Naive thymus-derived CD8-positive, alpha-beta T cell (primary cell): ENCODE results near the gene MAPRE3. TPM values are rescaled to one million over a fixed set of nuclear protein-coding genes. Genes with fewer than 3 reads are reported as not detected.
A peak's percentile ranks its signal among the peaks of the same experiment; 100 is the strongest.

ENCODE experiments used
- ATAC-seq, 2 donors: fragments of 150-1000 bp; cut with Tn5 transposase in 1 of 2; sonication (Bioruptor Pico), chemical (Tn5 transposase) in 1 of 2; 1 replicate in 1 of 2; 2 replicates in 1 of 2; pipeline ENCODE4 v1.10.0; 2021; ENCODE audit warnings: mild to moderate bottlenecking in 2 of 2, moderate library complexity in 2 of 2
- POLR2A ChIA-PET: fragments of 350-600 bp; sonication (Branson Sonifier 250); formaldehyde crosslinking; loops from one replicate; lab custom pipeline; 2021; ENCODE audit warnings: antibody characterized with exemption; lab: Charles Lee
- DNase-seq, 10 donors: peaks; one replicate each; pipeline versions ENCODE4 v3.0.0 to v3.0.0-alpha.2; 2020 to 2022
- H3K27ac Mint-ChIP-seq, 10 donors: one replicate each; pipeline ENCODE4 v1.8.0; 2020 to 2022; ENCODE audit warnings: mild to moderate bottlenecking in 10 of 10, mixed read lengths in 10 of 10, moderate library complexity in 4 of 10, inconsistent platforms in 1 of 10
- H3K27me3 Mint-ChIP-seq, 5 donors: one replicate each; pipeline ENCODE4 v1.8.0; 2021 to 2022; ENCODE audit warnings: mixed read lengths in 5 of 5
- H3K36me3 Mint-ChIP-seq, 3 donors: one replicate each; pipeline ENCODE4 v1.8.0; 2020 to 2022; ENCODE audit warnings: mixed read lengths in 3 of 3, mild to moderate bottlenecking in 2 of 3, inconsistent platforms in 1 of 3
- H3K4me1 Mint-ChIP-seq, 4 donors: one replicate each; pipeline ENCODE4 v1.8.0; 2021 to 2022; ENCODE audit warnings: mixed read lengths in 4 of 4
- H3K4me3 Mint-ChIP-seq, 10 donors: one replicate each; pipeline ENCODE4 v1.8.0; 2020 to 2022; ENCODE audit warnings: mild to moderate bottlenecking in 10 of 10, mixed read lengths in 10 of 10, moderate library complexity in 6 of 10, inconsistent platforms in 1 of 10
- H3K9me3 Mint-ChIP-seq, 9 donors: one replicate each; pipeline ENCODE4 v1.8.0; 2020 to 2022; ENCODE audit warnings: mixed read lengths in 9 of 9, mild to moderate bottlenecking in 3 of 9, inconsistent platforms in 1 of 9, moderate library complexity in 1 of 9
- polyA plus RNA-seq, 3 donors: library from polyadenylated mRNA; unstranded; fragments of 300-500 nt; fragmentation: Illumina TruSeq; gene quantifications; one replicate each; pipeline ENCODE4 v1.2.3, GENCODE V29; 2021
- total RNA-seq, 8 experiments: library from RNA in 2 of 8; stranded (reverse) in 2 of 8; gene quantifications; one replicate each; pipeline ENCODE4 v1.2.3 and lab custom pipeline; 2021 to 2026

MAPRE3 gene
- total and polyA plus RNA-seq, 5 experiments from 2014 or later, result 1.4 to 5.3 (median 1.6) TPM

- Mint-ChIP-seq H3K27ac (no peak overlapping the region), H3K9me3 (no peaks in the 10 kb centered on the region)
- POLR2A ChIA-PET, result no interaction called here
Observed at GRCh38 chr2:26957041-26957440, 13.4 kb upstream of the MAPRE3 start.

GRCh38 chr2:26957534-26957933, 12.9 kb upstream of the MAPRE3 start:
- no peaks in the 10 kb centered on the region for H3K36me3 Mint-ChIP-seq
- ATAC-seq (no peak), DNase-seq (no peak)
- peaks cover 9 to 49% (median 20%) of the 10 kb centered on the region in 5 donors for H3K27me3 Mint-ChIP-seq
- H3K4me1 Mint-ChIP-seq, result peaks cover 0 to 3% (median under 1%) of the 10 kb centered on the region in 4 donors
- no peak overlapping the region for H3K4me3 Mint-ChIP-seq
- POLR2A ChIA-PET, result no interaction called here
- no peaks in the 10 kb centered on the region for H3K9me3 Mint-ChIP-seq
- no peak overlapping the region for H3K27ac Mint-ChIP-seq

More at GRCh38 chr2:26957041-26957440, 13.4 kb upstream of the MAPRE3 start:
- DNase-seq, result no peak
- no peak for ATAC-seq
- Mint-ChIP-seq H3K36me3 (no peaks in the 10 kb centered on the region), H3K4me3 (no peak overlapping the region), H3K27me3 (peaks cover 9 to 48% (median 23%) of the 10 kb centered on the region in 5 donors), H3K4me1 (peaks cover 0 to 3% (median under 1%) of the 10 kb centered on the region in 4 donors)

GRCh38 chr2:26959331-26959730, 11.1 kb upstream of the MAPRE3 start:
- peaks cover 9 to 48% (median 21%) of the 10 kb centered on the region in 5 donors for H3K27me3 Mint-ChIP-seq

GRCh38 chr2:26964446-26965130, 5.8 kb upstream of the MAPRE3 start:
- H3K4me3 Mint-ChIP-seq, result no peak overlapping the region
- no peak for ATAC-seq
- peaks cover 0 to 2% (median 0%) of the 10 kb centered on the region in 3 donors for H3K36me3 Mint-ChIP-seq
- POLR2A ChIA-PET, result no interaction called here
- no peak overlapping the region for H3K27ac Mint-ChIP-seq
- DNase-seq, result no peak
- H3K27me3 Mint-ChIP-seq, result peaks cover 17 to 45% (median 20%) of the 10 kb centered on the region in 5 donors
- no peaks in the 10 kb centered on the region for H3K9me3 Mint-ChIP-seq
- peaks cover 6 to 11% (median 8%) of the 10 kb centered on the region in 4 donors for H3K4me1 Mint-ChIP-seq

More at GRCh38 chr2:26959331-26959730, 11.1 kb upstream of the MAPRE3 start:
- no peak for DNase-seq
- POLR2A ChIA-PET, result no interaction called here
- Mint-ChIP-seq H3K4me1 (peaks cover 0 to 3% (median under 1%) of the 10 kb centered on the region in 4 donors), H3K9me3 (no peaks in the 10 kb centered on the region), H3K4me3 (no peak overlapping the region), H3K27ac (peak overlapping the region in 1 of 10 donors; percentile 40), H3K36me3 (no peaks in the 10 kb centered on the region)
- no peak for ATAC-seq

- ATAC-seq, result no peak
- POLR2A ChIA-PET, result no interaction called here
- H3K27ac Mint-ChIP-seq, result peak overlapping the region in 3 of 10 donors; percentile 26 to 88 (median 77)
Observed at GRCh38 chr2:26968001-26968400, 2.4 kb upstream of the MAPRE3 start.

GRCh38 chr2:26969077-26969844, 1.2 kb upstream of the MAPRE3 start:
- Mint-ChIP-seq H3K27me3 (peaks cover 10 to 23% (median 15%) of the 10 kb centered on the region in 5 donors), H3K4me1 (peaks cover 17 to 25% (median 20%) of the 10 kb centered on the region in 4 donors), H3K9me3 (no peaks in the 10 kb centered on the region), H3K36me3 (peaks cover 0 to 2% (median 0%) of the 10 kb centered on the region in 3 donors), H3K4me3 (peak overlapping the region; percentile 71 to 91 (median 78)), H3K27ac (peak overlapping the region; percentile 3 to 95 (median 90))
- ATAC-seq (no peak), DNase-seq (no peak)
- POLR2A ChIA-PET, result no interaction called here

More at GRCh38 chr2:26968001-26968400, 2.4 kb upstream of the MAPRE3 start:
- DNase-seq, result no peak
- peaks cover 17 to 25% (median 20%) of the 10 kb centered on the region in 4 donors for H3K4me1 Mint-ChIP-seq
- no peak overlapping the region for H3K4me3 Mint-ChIP-seq
- peaks cover 10 to 29% (median 15%) of the 10 kb centered on the region in 5 donors for H3K27me3 Mint-ChIP-seq
- peaks cover 0 to 2% (median 0%) of the 10 kb centered on the region in 3 donors for H3K36me3 Mint-ChIP-seq
- no peaks in the 10 kb centered on the region for H3K9me3 Mint-ChIP-seq

- H3K4me3 Mint-ChIP-seq, result peak overlapping the region; percentile 80 to 92 (median 88)
- H3K36me3 Mint-ChIP-seq, result no peaks in the 10 kb centered on the region
- peak; percentile 8 to 32 for ATAC-seq
- peak in 5 of 10 donors; percentile 17 to 63 (median 26) for DNase-seq
- peaks cover 4 to 11% (median 10%) of the 10 kb centered on the region in 5 donors for H3K27me3 Mint-ChIP-seq
- peak overlapping the region; percentile 72 to 97 (median 90) for H3K27ac Mint-ChIP-seq
- POLR2A ChIA-PET, result interaction anchor here (1.2 kb wide), 2 partner anchors 9 to 83 kb away, joined by 3 to 6 read pairs; no protein-coding TSS in a partner anchor
- no peaks in the 10 kb centered on the region for H3K9me3 Mint-ChIP-seq
- peaks cover 17 to 25% (median 20%) of the 10 kb centered on the region in 4 donors for H3K4me1 Mint-ChIP-seq
Observed at GRCh38 chr2:26970928-26971627, 641 bp downstream of the MAPRE3 start.

- Mint-ChIP-seq H3K4me1 (peaks cover 17 to 25% (median 20%) of the 10 kb centered on the region in 4 donors), H3K4me3 (peak overlapping the region; percentile 80 to 92 (median 88)), H3K9me3 (no peaks in the 10 kb centered on the region), H3K36me3 (no peaks in the 10 kb centered on the region), H3K27ac (peak overlapping the region in 7 of 10 donors; percentile 60 to 97 (median 87)), H3K27me3 (peaks cover 0 to 8% (median 6%) of the 10 kb centered on the region in 5 donors)
- ATAC-seq (no peak), DNase-seq (no peak)
- POLR2A ChIA-PET, result interaction anchor here (1.2 kb wide), 2 partner anchors 10 to 82 kb away, joined by 3 to 6 read pairs; no protein-coding TSS in a partner anchor
Observed at GRCh38 chr2:26971911-26972786, 1.7 kb downstream of the MAPRE3 start.

GRCh38 chr2:26974352-26974751, 3.9 kb downstream of the MAPRE3 start:
- Mint-ChIP-seq H3K36me3 (no peaks in the 10 kb centered on the region), H3K4me3 (no peak overlapping the region), H3K4me1 (peaks cover 10 to 20% (median 17%) of the 10 kb centered on the region in 4 donors), H3K9me3 (no peaks in the 10 kb centered on the region), H3K27ac (no peak overlapping the region), H3K27me3 (peaks cover 0 to 7% (median 1%) of the 10 kb centered on the region in 5 donors)
- POLR2A ChIA-PET, result no interaction called here
- DNase-seq (no peak), ATAC-seq (no peak)

GRCh38 chr2:26975102-26975501, 4.7 kb downstream of the MAPRE3 start:
- POLR2A ChIA-PET, result no interaction called here
- peaks cover 6 to 12% (median 10%) of the 10 kb centered on the region in 4 donors for H3K4me1 Mint-ChIP-seq
- H3K27ac Mint-ChIP-seq, result peak overlapping the region in 1 of 10 donors; percentile 12
- H3K4me3 Mint-ChIP-seq, result no peak overlapping the region
- H3K36me3 Mint-ChIP-seq, result no peaks in the 10 kb centered on the region
- H3K9me3 Mint-ChIP-seq, result no peaks in the 10 kb centered on the region
- ATAC-seq (no peak), DNase-seq (no peak)
- H3K27me3 Mint-ChIP-seq, result peaks cover 0 to 7% (median 1%) of the 10 kb centered on the region in 5 donors

- Mint-ChIP-seq H3K9me3 (no peaks in the 10 kb centered on the region), H3K4me3 (no peak overlapping the region), H3K4me1 (peaks cover 6 to 12% (median 8%) of the 10 kb centered on the region in 4 donors), H3K36me3 (no peaks in the 10 kb centered on the region), H3K27me3 (peaks cover 0 to 7% (median 1%) of the 10 kb centered on the region in 5 donors), H3K27ac (no peak overlapping the region)
- DNase-seq (no peak), ATAC-seq (no peak)
- POLR2A ChIA-PET, result no interaction called here
Observed at GRCh38 chr2:26975656-26976055, 5.2 kb downstream of the MAPRE3 start.
